Endothelial cell of umbilical vein (primary cell): ENCODE results near the gene KDR. TPM values are rescaled to one million over a fixed set of nuclear protein-coding genes. Genes with fewer than 3 reads are reported as not detected.

Experiments
- BruUV-seq: library from RNA; stranded (reverse); fragments of 400-500 nt; replicated peaks from 2 replicates; lab custom pipeline; 2021; lab: Mats Ljungman, UMichigan
- CTCF ChIA-PET: fragments of 300-600, 350-600 bp; sonication (Branson Sonifier 250); formaldehyde crosslinking; loops from one replicate; lab custom pipeline; 2021; ENCODE audit warnings: antibody characterized with exemption, inconsistent platforms; lab: Charles Lee
- POLR2A ChIA-PET: fragments of 300-600, 350-600 bp; sonication (Branson Sonifier 250); formaldehyde crosslinking; loops from one replicate; lab custom pipeline; 2021; ENCODE audit warnings: antibody characterized with exemption, inconsistent platforms; lab: Charles Lee
- DNase-seq: peaks from one replicate; pipeline ENCODE4 v3.0.0-alpha.2; 2011; ENCODE audit warnings: low read depth, low spot score
- FAIRE-seq: peaks from 2 replicates; lab custom pipeline; 2011; peaks lifted over from hg19 to GRCh38; lab: Jason Lieb, UNC
- H2AFZ ChIP-seq: 2 replicates; pipeline ENCODE4 v1.6.0; 2012; ENCODE audit warnings: low read depth, low read length, control low read depth, inconsistent platforms
- H3K27ac ChIP-seq: 2 replicates; pipeline ENCODE4 v1.5.1; 2011; ENCODE audit warnings: low read depth, mild to moderate bottlenecking, control low read depth, low read length, moderate library complexity; ENCODE audit not compliant: insufficient read depth
- H3K27me3 ChIP-seq, 2 experiments: 2 replicates each; pipeline versions ENCODE4 v1.6.0 to v1.6.1; 2011; ENCODE audit warnings: low read length in 2 of 2, mixed read lengths in 1 of 2; ENCODE audit not compliant: control insufficient read depth in 2 of 2, insufficient read depth in 2 of 2
- H3K36me3 ChIP-seq, 2 experiments: 2 replicates in 1 of 2; 3 replicates in 1 of 2; pipeline ENCODE4 v1.5.1; 2011; ENCODE audit warnings: low read length in 2 of 2, mild to moderate bottlenecking in 1 of 2, moderate library complexity in 1 of 2; ENCODE audit not compliant: control insufficient read depth in 2 of 2, insufficient read depth in 2 of 2; ENCODE audit errors: extremely low read depth in 1 of 2
- H3K4me1 ChIP-seq: 3 replicates; pipeline ENCODE4 v1.5.1; 2011; ENCODE audit warnings: mild to moderate bottlenecking, low read length; ENCODE audit not compliant: control insufficient read depth, insufficient read depth; ENCODE audit errors: extremely low read depth
- H3K4me2 ChIP-seq: 2 replicates; pipeline ENCODE4 v1.6.1; 2011; ENCODE audit warnings: low read length, control low read depth, mixed read lengths; ENCODE audit not compliant: insufficient read depth
- H3K4me3 ChIP-seq, 3 experiments: fragments of 200-600 bp in 1 of 3; sonication (generic), shearing (Covaris generic) in 1 of 3; replicated peaks in 1 of 3; 2 replicates each; pipeline ENCODE4 v1.5.1; 2011 to 2016; ENCODE audit warnings: control low read depth in 3 of 3, low read length in 3 of 3, mild to moderate bottlenecking in 2 of 3, inconsistent platforms in 1 of 3, low read depth in 1 of 3, moderate library complexity in 1 of 3; ENCODE audit not compliant: insufficient read depth in 1 of 3
- H3K79me2 ChIP-seq: 2 replicates; pipeline ENCODE4 v1.6.0; 2012; ENCODE audit warnings: low read length, inconsistent platforms; ENCODE audit not compliant: control insufficient read depth, insufficient read depth
- H3K9ac ChIP-seq: replicated peaks from 2 replicates; pipeline ENCODE3; 2011; ENCODE audit warnings: low read length, control low read depth; ENCODE audit not compliant: insufficient read depth; ENCODE audit errors: extremely low read depth
- H3K9me1 ChIP-seq: replicated peaks from 3 replicates; pipeline ENCODE4 v1.6.0; 2011; ENCODE audit warnings: mild to moderate bottlenecking, low read length; ENCODE audit not compliant: control insufficient read depth, insufficient read depth; ENCODE audit errors: extremely low read depth
- H3K9me3 ChIP-seq: replicated peaks from 2 replicates; pipeline ENCODE4 v1.5.1; 2012; ENCODE audit warnings: low read length, inconsistent platforms; ENCODE audit not compliant: control insufficient read depth, insufficient read depth
- H4K20me1 ChIP-seq: replicated peaks from 2 replicates; pipeline ENCODE3; 2011; ENCODE audit warnings: mild to moderate bottlenecking, low read length; ENCODE audit not compliant: control insufficient read depth, insufficient read depth; ENCODE audit errors: extremely low read depth
- CTCF ChIP-seq, 2 donors: IDR thresholded peaks; 1 replicate in 1 of 2; 2 replicates in 1 of 2; pipeline ENCODE4 v1.5.1; 2011; ENCODE audit warnings: low read length in 2 of 2, mild to moderate bottlenecking in 2 of 2, moderate library complexity in 2 of 2, control low read depth in 1 of 2, inconsistent platforms in 1 of 2, low read depth in 1 of 2; ENCODE audit not compliant: insufficient read depth in 1 of 2; ENCODE audit errors: extremely low read depth in 1 of 2
- EZH2 ChIP-seq: IDR thresholded peaks from 2 replicates; pipeline ENCODE4 v1.6.1; 2012; ENCODE audit warnings: borderline replicate concordance, low read depth, mild to moderate bottlenecking, moderate library complexity, low read length, inconsistent platforms; ENCODE audit not compliant: severe bottlenecking
- FOS ChIP-seq: IDR thresholded peaks from 2 replicates; pipeline ENCODE4 v1.6.1; 2011; ENCODE audit warnings: mild to moderate bottlenecking, low read length, moderate library complexity, borderline replicate concordance; ENCODE audit not compliant: insufficient read depth
- GATA2 ChIP-seq: IDR thresholded peaks from 2 replicates; pipeline ENCODE4 v1.7.0; 2011; ENCODE audit warnings: low read depth, mild to moderate bottlenecking, moderate library complexity, mixed read lengths, low read length; ENCODE audit not compliant: insufficient read length, insufficient read depth
- JUN ChIP-seq: IDR thresholded peaks from 2 replicates; pipeline ENCODE4 v1.6.1; 2011; ENCODE audit warnings: borderline replicate concordance, low read depth; ENCODE audit not compliant: insufficient read length, insufficient read depth
- MAX ChIP-seq: IDR thresholded peaks from 2 replicates; pipeline ENCODE4 v1.6.1; 2011; ENCODE audit not compliant: insufficient read depth, insufficient read length
- MYC ChIP-seq: IDR thresholded peaks from one replicate; pipeline ENCODE4 v1.6.1; 2011; ENCODE audit warnings: mild to moderate bottlenecking, low read depth, low read length
- POLR2A ChIP-seq: IDR thresholded peaks from 2 replicates; pipeline ENCODE4 v1.6.1; 2012; ENCODE audit warnings: low read depth, mild to moderate bottlenecking, control low read depth, low read length
- POLR2AphosphoS5 ChIP-seq: IDR thresholded peaks from 2 replicates; pipeline ENCODE4 v1.6.1; 2012; ENCODE audit warnings: low read depth, mild to moderate bottlenecking, control low read depth, low read length, moderate library complexity; ENCODE audit not compliant: insufficient read depth
- dilution Hi-C: fragments of 300-500 bp; cut with MboI; formaldehyde crosslinking; loops from one replicate; pipeline ENCODE4 v1.15.0; 2019; ENCODE audit warnings: low sequenced_read_pairs; ENCODE audit not compliant: extremely low pct_ligation_motif_present
- intact Hi-C: fragments of 100-400 bp; cut with micrococcal nuclease; formaldehyde crosslinking; loops from one replicate; pipeline ENCODE4 v1.10.0; 2022
- polyA plus RNA-seq, 4 experiments: library from polyadenylated mRNA; depleted of rRNA in 3 of 4; stranded (reverse) in 3 of 4; unstranded in 1 of 4; fragments of >200 nt; gene quantifications; 2 replicates each; pipeline versions ENCODE4 v1.2.1 to v1.2.3, GENCODE V29; 2011 to 2012; ENCODE audit warnings: missing spikeins in 1 of 4
- total RNA-seq: library from RNA; stranded (reverse); gene quantifications from 2 replicates; pipeline ENCODE4 v1.2.3, GENCODE V29; 2021

KDR gene
- total and polyA plus RNA-seq, 2 donors (not counting 3 experiments of a cell fraction or from before 2014, with no cell fraction given) = 80.5 to 145 TPM

- no peak overlapping the region for H3K27ac ChIP-seq
- H3K9me3 ChIP-seq = no peaks in the 10 kb centered on the region
- no peak for DNase-seq
- ChIA-PET POLR2A (no interaction called here), CTCF (interaction anchor here (0.9 to 1.4 kb wide), 2 partner anchors 10 to 73 kb away, joined by 3 read pairs; no protein-coding TSS in a partner anchor)
- no peak overlapping the region for H3K4me3 ChIP-seq
- peak; percentile 47 for FAIRE-seq
- H3K9ac ChIP-seq = no peak overlapping the region
- no TSS peak for BruUV-seq
- H3K4me2 ChIP-seq = no peak overlapping the region
- H3K9me1 ChIP-seq = no peaks in the 10 kb centered on the region
- H3K79me2 ChIP-seq = no peaks in the 10 kb centered on the region
- no peaks in the 10 kb centered on the region for H3K36me3 ChIP-seq
- TF ChIP-seq FOS = peak; percentile 23
- no peak for TF ChIP-seq EZH2
- no peaks in the 10 kb centered on the region for H4K20me1 ChIP-seq
- peaks cover 31% of the 10 kb centered on the region for H3K4me1 ChIP-seq
- H2AFZ ChIP-seq = no peak overlapping the region
- dilution Hi-C loops = no loop called here
- H3K27me3 ChIP-seq = no peaks in the 10 kb centered on the region
- intact Hi-C loops = no loop called here
Observed at GRCh38 chr4:55071951-55072350, 53.4 kb downstream of the KDR start.

- dilution Hi-C loops = no loop called here
- no TSS peak for BruUV-seq
- Histone ChIP-seq H3K36me3 (no peaks in the 10 kb centered on the region), H2AFZ (peak overlapping the region; percentile 32), H3K4me2 (peak overlapping the region; percentile 65), H3K4me1 (peaks cover 26% of the 10 kb centered on the region), H3K27ac (peak overlapping the region; percentile 98), H3K9me3 (no peaks in the 10 kb centered on the region), H3K27me3 (no peaks in the 10 kb centered on the region), H3K9ac (peak overlapping the region; percentile 63), H3K4me3 (peak overlapping the region in 1 of 3 experiments; percentile 2), H4K20me1 (no peaks in the 10 kb centered on the region), H3K9me1 (no peaks in the 10 kb centered on the region), H3K79me2 (no peaks in the 10 kb centered on the region)
- TF ChIP-seq CTCF (IDR thresholded peaks at IDR 0.05; ENCODE audit: extremely low read depth in 1 of 2, insufficient read depth in 1 of 2, low read depth in 1 of 2, low read length in 2 of 2) (no peak), JUN (peak; percentile 80), POLR2A (peak; percentile 60), EZH2 (no peak), MYC (peak; percentile 21), MAX (no peak), FOS (peak; percentile 96), GATA2 (peak; percentile 54), POLR2AphosphoS5 (peak; percentile 90)
- FAIRE-seq (peak; percentile 97), DNase-seq (peak; percentile 95)
- CTCF ChIA-PET = interaction anchor here (0.5 to 2.7 kb wide), 11 partner anchors 10 to 278 kb away, joined by 3 to 26 read pairs (median 7); no protein-coding TSS in a partner anchor
- intact Hi-C loops = loop anchor here (1.0 to 5.0 kb wide), 3 partner anchors 10 to 253 kb away; no protein-coding TSS in a partner anchor
- POLR2A ChIA-PET = interaction anchor here (1.3 to 2.4 kb wide), 2 partner anchors 10 to 61 kb away, joined by 3 to 16 read pairs; no protein-coding TSS in a partner anchor
Observed at GRCh38 chr4:55069248-55069647, 56.1 kb downstream of the KDR start.
